Sigmoid colon (tissue), 7 donors: ENCODE measurements around the gene NPHP1. TPM values are rescaled to one million over a fixed set of nuclear protein-coding genes. Genes with fewer than 3 reads are reported as not detected.
"Not testable (repeated sequence)": the region's sequence is repeated elsewhere in the genome, so short reads cannot be mapped to it uniquely, and the experiment has no call there.

ENCODE experiments used
- DNase-seq: peaks from one replicate; pipeline ENCODE4 v3.0.0-alpha.2; 2019
- H3K27ac ChIP-seq, 4 donors: fragments of 200-600 bp; sonication (generic); one replicate each; pipeline ENCODE4 v1.5.1; 2016 to 2019; ENCODE audit warnings: mild to moderate bottlenecking in 1 of 4
- H3K27me3 ChIP-seq, 3 donors: fragments of 200-600 bp; sonication (generic); one replicate each; pipeline ENCODE4 v1.5.1; 2019; ENCODE audit warnings: mild to moderate bottlenecking in 1 of 3
- H3K36me3 ChIP-seq, 4 donors: fragments of 200-600 bp; sonication (generic); one replicate each; pipeline ENCODE4 v1.5.1; 2016 to 2019
- H3K4me1 ChIP-seq, 4 donors: fragments of 200-600 bp; sonication (generic); one replicate each; pipeline ENCODE4 v1.5.1; 2017 to 2019
- H3K4me3 ChIP-seq, 4 donors: fragments of 200-600 bp; sonication (generic); one replicate each; pipeline ENCODE4 v1.5.1; 2017 to 2019; ENCODE audit warnings: mild to moderate bottlenecking in 2 of 4, moderate library complexity in 1 of 4
- H3K9me3 ChIP-seq, 4 donors: fragments of 200-600 bp in 3 of 4; sonication (generic) in 3 of 4; one replicate each; pipeline versions ENCODE4 v1.5.1 to v1.6.1; 2013 to 2019
- EP300 ChIP-seq, 4 donors: sonication (generic); formaldehyde crosslinking; IDR thresholded peaks; one replicate each; pipeline ENCODE4 v1.6.1; 2017; ENCODE audit warnings: antibody characterized with exemption in 4 of 4
- POLR2A ChIP-seq, 2 donors: fragments of 450-650 bp; IDR thresholded peaks; one replicate each; pipeline ENCODE4 v1.6.1; 2016; ENCODE audit warnings: antibody characterized with exemption in 2 of 2, mild to moderate bottlenecking in 2 of 2, moderate library complexity in 2 of 2
- POLR2AphosphoS5 ChIP-seq, 4 donors: sonication (generic); formaldehyde crosslinking; IDR thresholded peaks; one replicate each; pipeline ENCODE4 v1.6.1; 2017; ENCODE audit warnings: antibody characterized with exemption in 4 of 4
- WGBS, 2 donors: extraction: QIAGEN DNeasy Blood & Tissue Kit; methylation state at CpG; one replicate each; pipeline ENCODE4 v1.1.7; 2013; 5-methylcytosine and 5-hydroxymethylcytosine counted together
- intact Hi-C: fragments of 100-400 bp; cut with DNase I; formaldehyde crosslinking; loops from one replicate; pipeline ENCODE4 v1.15.1; 2023
- polyA plus RNA-seq, 3 donors: library from polyadenylated mRNA; stranded (reverse); fragments of 200-250 nt; gene quantifications; one replicate each; pipeline ENCODE4 v1.2.3, GENCODE V29; 2013
- total RNA-seq, 4 donors: library from RNA; depleted of rRNA; stranded (reverse); fragments of >200 nt; gene quantifications; one replicate each; pipeline ENCODE4 v1.1.0, GENCODE V29; 2016
- TF ChIP-seq, protein P1 (sequence below), 4 experiments: fragments of 450-650 bp in 3 of 4; fragments of 200-600 bp in 1 of 4; IDR thresholded peaks; one replicate each; pipeline ENCODE4 v1.5.1; 2016 to 2019; ENCODE audit warnings: antibody characterized with exemption in 4 of 4, mild to moderate bottlenecking in 3 of 4, moderate library complexity in 2 of 4
- donor health status: healthy with polysubstance abuse.
- donor health status: Bipolar disorder and iron deficiency.
- donor health status: healthy.

Gene NPHP1
- total and polyA plus RNA-seq, 7 donors, result 0.60 to 12.5 (median 6.1) TPM

DNA sequence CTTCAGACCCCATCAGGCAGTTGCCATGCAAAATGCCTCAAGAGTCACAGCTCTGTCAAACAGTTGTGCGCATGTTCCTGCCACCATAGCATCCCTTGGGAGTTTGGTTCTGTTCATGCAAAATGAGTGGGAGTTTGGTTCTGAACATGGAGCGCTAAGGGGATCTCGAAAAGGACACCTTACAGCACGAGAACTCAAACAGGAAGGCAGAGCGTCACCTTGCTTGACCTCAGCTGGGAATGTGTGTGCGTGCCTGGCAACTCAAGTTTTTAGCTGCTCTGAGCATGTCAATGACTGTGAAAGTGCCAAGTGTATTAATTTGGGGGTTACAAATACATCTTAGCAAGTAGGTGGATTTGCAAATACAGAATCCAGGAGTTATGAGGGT is 105.8 kb downstream of the NPHP1 start:
- Histone ChIP-seq H3K27ac (no peak overlapping the region), H3K27me3 (no peaks in the 10 kb centered on the region), H3K36me3 (no peaks in the 10 kb centered on the region), H3K9me3 (no peaks in the 10 kb centered on the region), H3K4me3 (no peak overlapping the region), H3K4me1 (peaks cover 0 to 19% (median 15%) of the 10 kb centered on the region in 4 donors)
- no peak for TF ChIP-seq POLR2A (IDR thresholded peaks at IDR 0.05)
- TF ChIP-seq POLR2AphosphoS5 (IDR thresholded peaks at IDR 0.05), result no peak
- TF ChIP-seq EP300 (IDR thresholded peaks at IDR 0.05), result no peak
- TF ChIP-seq, protein P1, sequence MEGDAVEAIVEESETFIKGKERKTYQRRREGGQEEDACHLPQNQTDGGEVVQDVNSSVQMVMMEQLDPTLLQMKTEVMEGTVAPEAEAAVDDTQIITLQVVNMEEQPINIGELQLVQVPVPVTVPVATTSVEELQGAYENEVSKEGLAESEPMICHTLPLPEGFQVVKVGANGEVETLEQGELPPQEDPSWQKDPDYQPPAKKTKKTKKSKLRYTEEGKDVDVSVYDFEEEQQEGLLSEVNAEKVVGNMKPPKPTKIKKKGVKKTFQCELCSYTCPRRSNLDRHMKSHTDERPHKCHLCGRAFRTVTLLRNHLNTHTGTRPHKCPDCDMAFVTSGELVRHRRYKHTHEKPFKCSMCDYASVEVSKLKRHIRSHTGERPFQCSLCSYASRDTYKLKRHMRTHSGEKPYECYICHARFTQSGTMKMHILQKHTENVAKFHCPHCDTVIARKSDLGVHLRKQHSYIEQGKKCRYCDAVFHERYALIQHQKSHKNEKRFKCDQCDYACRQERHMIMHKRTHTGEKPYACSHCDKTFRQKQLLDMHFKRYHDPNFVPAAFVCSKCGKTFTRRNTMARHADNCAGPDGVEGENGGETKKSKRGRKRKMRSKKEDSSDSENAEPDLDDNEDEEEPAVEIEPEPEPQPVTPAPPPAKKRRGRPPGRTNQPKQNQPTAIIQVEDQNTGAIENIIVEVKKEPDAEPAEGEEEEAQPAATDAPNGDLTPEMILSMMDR (IDR thresholded peaks at IDR 0.05), result no peak
- intact Hi-C loops, result no loop called here
- no peak for DNase-seq
- WGBS, 2 donors, result 89 to 94% methylated on average over 6 of the region's 6 CpGs

DNA sequence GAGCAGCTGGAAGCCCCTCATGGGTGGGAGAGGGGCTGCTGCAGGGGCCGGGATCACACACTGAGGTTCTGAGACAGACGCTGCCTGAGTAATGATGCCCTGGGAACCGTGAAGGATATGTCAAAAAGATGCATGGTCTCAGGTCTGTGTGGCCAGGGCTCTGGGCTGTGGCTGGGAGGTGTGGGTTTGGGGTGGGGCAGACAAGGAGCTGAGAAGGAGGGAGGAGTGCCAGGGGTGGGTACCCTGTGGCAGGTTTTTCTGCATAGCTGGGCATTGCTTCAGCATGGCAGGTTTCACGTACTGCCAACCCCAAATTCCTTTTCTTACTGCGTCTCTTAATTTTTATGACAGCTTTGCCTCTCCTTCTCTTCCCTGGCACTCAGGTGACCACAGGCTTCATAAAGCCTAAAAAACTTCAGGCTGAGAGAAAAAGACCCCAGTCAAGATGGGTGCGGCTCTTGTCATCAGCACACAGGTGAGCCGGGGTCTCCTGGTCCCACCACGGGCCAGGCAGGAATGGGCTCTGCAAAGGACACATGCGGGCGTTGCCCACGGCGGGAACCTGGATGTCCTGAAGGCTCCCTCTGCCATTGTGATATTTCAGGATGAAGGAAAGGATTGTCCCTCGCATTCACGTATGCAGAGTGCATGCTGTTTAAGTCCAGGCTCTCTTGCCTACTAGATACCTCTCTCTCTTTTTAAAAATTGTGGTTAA is 107.2 kb downstream of the NPHP1 start:
- H3K4me3 ChIP-seq, result no peak overlapping the region
- no peaks in the 10 kb centered on the region for H3K27me3 ChIP-seq
- TF ChIP-seq EP300 (IDR thresholded peaks at IDR 0.05), result no peak
- no peak for TF ChIP-seq POLR2A (IDR thresholded peaks at IDR 0.05)
- no peak for TF ChIP-seq POLR2AphosphoS5 (IDR thresholded peaks at IDR 0.05)
- TF ChIP-seq, protein P1 (IDR thresholded peaks at IDR 0.05), result no peak
- H3K4me1 ChIP-seq, result peaks cover 0 to 19% (median 15%) of the 10 kb centered on the region in 4 donors
- 46 to 85% methylated on average over 14 of the region's 14 CpGs for WGBS, 2 donors
- no peaks in the 10 kb centered on the region for H3K9me3 ChIP-seq
- DNase-seq, result no peak
- no peak overlapping the region for H3K27ac ChIP-seq
- H3K36me3 ChIP-seq, result no peaks in the 10 kb centered on the region
- intact Hi-C loops, result no loop called here

DNA sequence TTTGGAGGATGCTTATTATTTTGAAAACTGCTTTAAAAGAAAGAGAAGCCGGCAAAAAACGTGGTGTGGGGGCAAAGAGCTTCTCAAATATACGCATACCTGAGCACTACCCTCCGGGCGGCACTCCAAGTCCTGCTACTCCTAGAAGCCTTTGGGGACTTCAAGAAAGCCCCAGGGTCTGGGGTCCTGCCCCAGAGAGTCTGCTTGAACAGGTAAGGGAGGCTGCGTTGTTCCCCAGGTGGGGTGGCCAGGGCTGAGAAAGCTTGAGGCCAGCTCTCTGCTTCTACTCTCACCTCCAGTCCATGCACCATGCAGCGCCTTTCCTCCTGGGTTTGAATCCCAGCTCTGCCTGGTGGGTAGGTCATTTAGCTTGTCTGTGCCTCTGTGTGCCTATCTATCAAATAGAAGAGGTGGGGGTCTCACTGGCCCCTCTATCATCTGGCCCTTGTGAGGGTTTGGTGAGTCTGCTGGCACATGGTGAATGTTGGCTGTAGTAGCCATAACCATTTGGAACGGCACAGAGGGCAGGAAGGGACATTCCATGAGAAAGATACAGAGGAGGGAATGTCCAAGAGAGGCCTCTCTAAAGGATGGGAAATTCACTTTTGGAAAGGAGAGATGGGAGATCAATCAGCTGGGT is 108.7 kb downstream of the NPHP1 start:
- WGBS, 2 donors, result 94% methylated on average over 8 of the region's 8 CpGs
- Histone ChIP-seq H3K4me3 (no peak overlapping the region), H3K4me1 (peaks cover 0 to 7% (median 5%) of the 10 kb centered on the region in 4 donors), H3K36me3 (no peaks in the 10 kb centered on the region), H3K9me3 (no peaks in the 10 kb centered on the region), H3K27ac (no peak overlapping the region), H3K27me3 (no peaks in the 10 kb centered on the region)
- TF ChIP-seq, protein P1 (IDR thresholded peaks at IDR 0.05), result no peak
- TF ChIP-seq POLR2AphosphoS5 (IDR thresholded peaks at IDR 0.05), result no peak
- TF ChIP-seq POLR2A (IDR thresholded peaks at IDR 0.05), result no peak
- TF ChIP-seq EP300 (IDR thresholded peaks at IDR 0.05), result no peak
- intact Hi-C loops, result no loop called here
- DNase-seq, result no peak

DNA sequence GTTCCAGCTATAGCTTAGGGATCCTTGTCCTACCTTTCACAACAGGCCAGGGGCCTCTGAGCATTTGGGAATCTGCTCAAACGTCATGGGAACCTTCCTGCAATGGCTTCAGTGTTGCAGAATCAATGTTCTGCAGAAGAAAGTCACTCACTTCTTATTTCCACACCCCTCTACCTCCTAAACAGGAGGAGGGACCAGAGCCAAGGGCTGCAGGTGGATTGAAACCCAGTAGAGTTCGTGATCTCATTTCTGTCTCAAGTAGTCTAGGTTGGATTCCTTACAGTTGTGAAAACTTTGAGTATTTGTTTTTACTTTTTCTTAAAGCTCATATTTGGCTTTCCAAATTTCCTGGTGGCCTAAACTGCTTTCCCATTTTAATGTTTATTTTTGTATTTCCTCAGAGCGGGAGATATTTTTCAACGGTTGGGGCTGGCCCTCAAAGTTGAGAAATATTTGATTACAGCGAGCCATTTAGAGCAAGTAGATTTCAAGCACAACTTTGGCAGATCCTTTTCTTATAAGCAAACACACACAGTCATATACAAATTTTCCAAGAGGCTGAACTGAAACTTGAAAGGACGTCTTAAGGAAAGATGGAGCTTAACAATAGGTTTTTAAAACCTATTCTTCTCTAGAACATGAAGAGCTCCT is 109.8 kb downstream of the NPHP1 start:
- H3K9me3 ChIP-seq, H3K4me3 ChIP-seq, H3K36me3 ChIP-seq, intact Hi-C loops, DNase-seq, H3K4me1 ChIP-seq, H3K27me3 ChIP-seq, H3K27ac ChIP-seq: not testable (repeated sequence)
- WGBS, 2 donors, result 59 to 79% methylated on average over 5 of the region's 6 CpGs

- H3K4me1 ChIP-seq, H3K36me3 ChIP-seq, H3K27ac ChIP-seq, H3K27me3 ChIP-seq, H3K9me3 ChIP-seq, DNase-seq, intact Hi-C loops, H3K4me3 ChIP-seq: not testable (repeated sequence)
- WGBS, 2 donors, result no CpG with 5 or more reads among the region's 6 CpGs
These were observed 110.9 kb downstream of the NPHP1 start for GRCh38 chr2:110093924-110094323.

GRCh38 chr2:110090164-110090563 is 114.6 kb downstream of the NPHP1 start:
- H3K9me3 ChIP-seq, H3K4me1 ChIP-seq, H3K27ac ChIP-seq, intact Hi-C loops, H3K36me3 ChIP-seq, DNase-seq, H3K27me3 ChIP-seq, H3K4me3 ChIP-seq: not testable (repeated sequence)
- 40 to 72% methylated on average over 2 of the region's 4 CpGs for WGBS, 2 donors

DNA sequence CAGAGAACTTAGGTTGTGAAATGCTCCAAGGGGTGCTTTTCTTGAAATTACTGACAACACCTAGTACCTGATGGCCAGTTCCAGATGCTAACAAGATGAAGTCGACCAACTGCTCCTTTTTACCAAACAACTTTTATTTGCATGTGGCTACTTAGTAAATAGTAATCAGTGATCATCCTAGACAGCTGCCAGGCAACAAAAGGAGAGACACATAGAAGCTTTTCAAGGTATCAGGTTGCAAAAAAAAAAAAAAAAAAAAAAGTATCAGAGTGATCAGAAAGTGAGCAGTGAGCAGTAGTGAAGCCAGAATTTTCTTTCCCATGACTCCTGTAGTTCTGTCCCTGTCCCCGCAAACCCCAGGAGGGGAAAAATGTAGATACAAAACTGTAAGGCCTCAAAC is 121.1 kb downstream of the NPHP1 start:
- H3K27me3 ChIP-seq, H3K27ac ChIP-seq, DNase-seq, H3K4me1 ChIP-seq, H3K36me3 ChIP-seq, intact Hi-C loops, H3K9me3 ChIP-seq, H3K4me3 ChIP-seq: not testable (repeated sequence)
- WGBS, 2 donors, result no CpG with 5 or more reads among the region's 2 CpGs

GRCh38 chr2:110083162-110083561 is 121.7 kb downstream of the NPHP1 start:
- H3K36me3 ChIP-seq, intact Hi-C loops, H3K9me3 ChIP-seq, H3K27me3 ChIP-seq, H3K27ac ChIP-seq, H3K4me3 ChIP-seq, DNase-seq, H3K4me1 ChIP-seq: not testable (repeated sequence)
- no CpG with 5 or more reads among the region's 8 CpGs for WGBS, 2 donors

DNA sequence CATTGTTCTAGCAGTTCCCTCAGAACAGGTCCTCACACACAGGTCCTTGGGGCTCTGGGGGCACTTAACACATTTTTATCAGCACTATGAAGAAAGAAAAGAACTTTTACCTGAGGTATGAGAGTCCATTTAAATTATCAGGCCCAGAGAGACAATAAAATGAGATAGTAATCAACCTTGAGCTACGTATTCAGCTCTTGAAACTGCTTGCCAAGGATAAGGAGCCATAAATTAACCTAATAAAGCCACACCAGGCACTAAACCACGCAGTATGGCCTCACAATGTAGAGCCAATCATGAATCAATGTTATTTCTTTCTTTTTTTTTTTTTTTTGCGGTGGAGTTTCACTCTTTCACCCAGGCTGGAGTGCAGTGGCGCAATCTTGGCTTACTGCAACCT is 126.7 kb downstream of the NPHP1 start:
- H3K27ac ChIP-seq, DNase-seq: not testable (repeated sequence)
- WGBS, 2 donors, result 25 to 57% methylated on average over 1 to 2 of the region's 4 CpGs

More for the DNA sequence above, 126.7 kb downstream of the NPHP1 start:
- H3K27me3 ChIP-seq, intact Hi-C loops, H3K4me1 ChIP-seq, H3K9me3 ChIP-seq, H3K4me3 ChIP-seq, H3K36me3 ChIP-seq: not testable (repeated sequence)
